GM12873 (cell line): ENCODE data around the gene SLC6A6.
A peak's percentile ranks its signal among the peaks of the same experiment; 100 is the strongest.

Experiments
- CTCF ChIP-seq: IDR thresholded peaks from 2 replicates; pipeline ENCODE4 v1.5.1; 2012; ENCODE audit warnings: low read depth, mild to moderate bottlenecking, moderate library complexity, low read length, control low read depth; ENCODE audit not compliant: insufficient read depth; ENCODE audit errors: missing control alignments

The SLC6A6 gene

DNA sequence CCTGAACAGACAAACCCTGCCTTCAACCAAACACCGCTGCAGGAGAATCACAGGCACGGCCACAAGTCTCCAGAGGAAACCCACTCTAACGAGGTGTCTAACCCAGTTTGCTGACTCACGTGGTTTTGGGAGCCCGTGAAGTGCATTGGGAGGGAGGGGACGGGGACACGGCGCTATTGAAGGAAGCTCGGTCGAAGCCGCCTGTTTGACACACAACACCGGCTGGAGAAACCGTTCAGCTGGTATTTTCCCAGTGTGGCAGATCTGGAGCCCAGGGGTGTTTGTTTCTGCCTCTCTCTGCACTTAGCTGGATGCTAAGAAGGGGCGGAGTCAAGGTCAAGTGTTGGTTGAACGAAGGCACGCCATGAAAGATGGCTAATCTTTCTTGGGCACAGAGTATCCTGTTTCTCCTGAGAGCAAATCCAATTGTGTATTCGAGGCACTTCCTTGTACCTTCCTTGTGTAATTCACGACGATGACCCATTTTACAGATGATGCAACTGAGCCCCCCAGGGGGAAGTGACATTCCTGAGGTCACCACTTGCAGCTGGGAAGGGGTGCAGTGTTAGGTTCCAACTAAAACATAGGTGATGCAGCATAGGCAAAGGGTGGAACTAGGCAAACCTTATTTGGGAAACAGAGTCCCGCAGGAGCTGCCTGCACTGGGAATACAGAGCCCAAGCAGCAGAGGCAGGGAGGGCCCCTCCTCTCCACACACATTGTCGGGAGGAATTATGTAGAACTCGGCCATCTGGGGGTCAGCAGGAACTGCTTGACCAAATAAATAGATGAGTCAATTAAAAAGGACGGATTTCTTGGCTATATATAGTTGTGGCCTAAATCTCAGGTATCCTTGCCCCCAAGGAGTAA, 22.5 kb downstream of the SLC6A6 start:
- no peak for TF ChIP-seq CTCF

GRCh38 chr3:14425581-14426304, 23.3 kb downstream of the SLC6A6 start:
- TF ChIP-seq CTCF = peak; percentile 34

- TF ChIP-seq CTCF = no peak
Measured at GRCh38 chr3:14426305-14426620, 23.9 kb downstream of the SLC6A6 start.

DNA sequence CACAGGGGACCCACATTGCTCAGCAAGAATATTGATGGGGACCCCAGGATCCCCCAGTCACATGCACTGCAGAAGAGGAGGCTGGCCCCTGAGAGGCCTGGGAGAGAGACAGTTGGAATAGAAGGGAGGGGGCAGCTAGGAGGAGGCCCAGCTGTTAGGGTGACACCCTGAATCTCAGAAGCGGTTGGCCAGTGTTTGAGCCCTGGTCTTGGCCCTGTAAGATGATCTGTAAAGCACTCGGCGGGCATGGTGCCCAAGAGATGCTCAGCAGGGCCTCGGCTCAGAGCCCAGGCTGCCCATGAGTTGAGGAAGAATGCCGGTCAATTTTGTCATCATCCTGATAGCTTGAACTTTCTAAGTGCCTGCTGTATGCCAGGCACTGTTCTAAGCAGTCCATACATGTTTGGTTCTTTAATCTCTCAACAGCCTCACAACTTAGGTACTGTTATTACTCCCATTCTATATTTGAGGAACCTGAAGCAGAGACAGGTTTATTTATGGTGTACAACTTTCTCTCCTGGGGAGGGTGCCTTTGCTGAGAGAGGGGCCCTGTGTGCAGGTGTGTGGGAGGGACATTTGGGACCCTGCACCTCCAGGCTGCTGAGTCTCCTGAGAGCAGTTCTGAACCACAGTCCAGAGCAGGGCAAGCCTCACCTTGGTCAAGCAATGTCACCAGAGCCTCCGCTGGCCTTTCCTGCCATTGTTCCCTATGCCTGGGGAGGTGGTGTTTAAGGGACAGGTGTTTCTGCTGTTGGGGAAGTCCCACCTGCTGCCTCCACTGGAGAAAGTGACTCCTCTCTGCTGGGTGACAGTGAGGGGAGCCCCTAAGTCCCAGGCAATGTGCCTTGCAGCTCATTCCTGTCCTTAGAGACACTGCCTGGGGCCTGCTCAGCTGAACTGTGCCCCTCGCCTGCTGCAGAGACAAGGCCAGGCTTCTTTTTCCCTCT, 26.0 kb downstream of the SLC6A6 start:
- no peak for TF ChIP-seq CTCF

DNA sequence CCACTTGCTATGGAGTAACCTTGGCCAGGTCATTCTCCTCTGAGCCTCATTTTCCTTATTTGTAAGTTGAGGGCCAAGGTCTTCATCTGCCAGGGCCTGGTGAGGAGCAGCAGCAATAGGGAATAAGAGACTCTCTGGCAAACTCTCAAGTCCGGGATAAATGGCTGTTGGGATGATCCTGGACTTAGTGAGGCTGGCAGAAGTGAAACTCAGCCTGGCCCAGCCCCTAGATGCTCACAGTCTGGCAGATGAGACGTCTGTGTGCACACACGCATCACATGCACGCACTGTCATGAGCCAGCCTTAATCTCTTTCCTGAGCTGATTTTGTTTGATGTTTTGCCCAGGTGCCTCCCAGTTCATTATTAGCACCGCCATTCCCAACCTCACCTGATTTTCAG, 26.8 kb downstream of the SLC6A6 start:
- no peak for TF ChIP-seq CTCF

DNA sequence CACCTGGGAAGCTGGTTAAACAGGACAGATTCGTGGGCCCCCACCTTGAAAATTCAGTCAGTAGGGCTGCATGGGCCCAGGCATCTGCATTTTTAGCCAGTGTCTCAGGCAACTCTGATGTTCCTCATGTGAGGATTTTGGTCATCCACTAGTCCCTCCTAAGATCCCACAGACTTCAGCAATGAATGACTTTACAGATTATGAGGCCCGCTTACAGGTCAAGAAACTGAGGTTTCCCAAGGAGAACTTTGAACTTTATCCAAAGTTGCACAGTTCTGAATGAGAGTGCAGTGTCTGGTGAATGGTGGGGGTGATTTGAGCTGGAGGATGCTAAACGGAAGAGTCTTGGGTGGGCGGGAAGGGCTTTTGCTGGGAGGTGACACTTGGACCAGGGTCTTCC, 27.2 kb downstream of the SLC6A6 start:
- TF ChIP-seq CTCF = no peak

- TF ChIP-seq CTCF = no peak
Measured at GRCh38 chr3:14430053-14430452, 27.6 kb downstream of the SLC6A6 start.
